HG03342 (cell line): ENCODE data around the gene NCF2.
A peak's percentile ranks its signal among the peaks of the same experiment; 100 is the strongest.
"Not testable (repeated sequence)": the region's sequence is repeated elsewhere in the genome, so short reads cannot be mapped to it uniquely, and the experiment has no call there.

Source experiments
- ATAC-seq: cut with Tn5 transposase; IDR thresholded peaks from one replicate; pipeline ENCODE4 v1.9.1; 2021; ENCODE audit warnings: mild to moderate bottlenecking, moderate library complexity; ENCODE audit not compliant: unreplicated experiment

Gene NCF2

DNA sequence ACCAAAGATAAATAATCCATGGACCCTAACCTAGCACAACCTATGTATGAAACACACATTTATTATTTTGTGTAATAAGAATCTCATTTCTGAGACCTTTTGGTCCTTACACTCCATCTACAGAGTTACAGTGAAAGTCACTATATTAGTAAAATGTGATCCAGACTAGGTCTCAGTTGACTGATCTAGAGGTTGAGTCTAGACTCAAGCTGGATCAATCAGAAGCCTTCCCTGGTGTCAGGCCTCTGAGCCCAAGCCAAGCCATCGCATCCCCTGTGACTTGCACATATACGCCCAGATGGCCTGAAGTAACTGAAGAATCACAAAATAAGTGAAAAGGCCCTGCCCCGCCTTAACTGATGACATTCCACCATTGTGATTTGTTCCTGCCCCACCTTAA lies 22.7 kb upstream of the NCF2 start:
- not testable (repeated sequence) for ATAC-seq

- no peak for ATAC-seq
These were observed 22.1 kb upstream of the NCF2 start for GRCh38 chr1:183612407-183612806.

DNA sequence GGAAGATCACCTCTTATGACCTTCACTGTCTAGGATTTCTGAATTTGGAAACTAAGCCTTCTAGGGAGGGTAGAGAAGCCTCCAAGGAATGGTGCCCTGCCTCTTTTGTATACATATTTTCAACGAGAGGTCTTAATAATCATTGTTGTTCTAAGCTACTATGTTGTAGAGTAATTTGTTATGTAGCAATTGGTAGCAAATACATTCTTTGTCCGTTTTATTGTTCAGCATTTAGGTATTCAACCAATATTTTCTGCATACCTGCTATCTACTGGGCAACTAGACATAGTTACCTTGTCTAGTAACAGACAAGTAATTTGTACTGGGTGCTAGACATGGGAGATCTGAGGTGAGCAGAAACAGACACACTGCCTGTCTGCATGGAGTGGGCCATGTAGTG lies 20.8 kb upstream of the NCF2 start:
- no peak for ATAC-seq

- no peak for ATAC-seq
These were observed 19.6 kb upstream of the NCF2 start for GRCh38 chr1:183609759-183610452.

GRCh38 chr1:183609313-183609712 lies 19.1 kb upstream of the NCF2 start:
- ATAC-seq, result peak; percentile 52

DNA sequence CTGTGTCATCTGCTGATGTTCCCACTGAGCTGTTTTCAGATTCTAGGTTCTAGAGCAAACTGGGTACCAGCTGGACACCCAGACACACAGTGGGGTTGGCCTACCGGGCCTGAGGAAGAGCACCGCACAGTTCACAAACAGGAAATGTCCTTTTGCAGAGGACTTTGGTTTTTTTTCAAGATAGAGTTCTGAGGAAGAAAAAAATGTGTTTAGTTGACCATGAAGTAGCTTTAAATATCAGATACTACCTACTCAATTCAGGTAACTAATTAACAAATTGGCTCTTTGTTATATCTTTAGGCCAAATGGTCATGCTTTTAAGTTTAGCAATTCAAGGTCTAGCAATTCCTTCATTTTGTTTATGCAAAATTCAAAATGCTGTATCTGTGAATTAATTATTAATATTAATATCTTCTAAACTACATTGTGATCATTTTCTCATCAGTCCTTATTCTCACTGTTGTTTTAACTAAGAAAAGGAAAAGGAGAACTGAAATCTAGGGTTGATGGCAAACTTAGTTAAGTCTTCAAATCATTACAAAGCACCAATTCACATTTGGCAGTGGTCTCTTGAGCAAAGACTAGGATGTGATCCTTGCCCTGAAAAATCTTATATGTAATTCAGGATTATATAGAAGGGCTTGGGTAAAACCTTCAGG lies 17.2 kb upstream of the NCF2 start:
- peak; percentile 39 for ATAC-seq

DNA sequence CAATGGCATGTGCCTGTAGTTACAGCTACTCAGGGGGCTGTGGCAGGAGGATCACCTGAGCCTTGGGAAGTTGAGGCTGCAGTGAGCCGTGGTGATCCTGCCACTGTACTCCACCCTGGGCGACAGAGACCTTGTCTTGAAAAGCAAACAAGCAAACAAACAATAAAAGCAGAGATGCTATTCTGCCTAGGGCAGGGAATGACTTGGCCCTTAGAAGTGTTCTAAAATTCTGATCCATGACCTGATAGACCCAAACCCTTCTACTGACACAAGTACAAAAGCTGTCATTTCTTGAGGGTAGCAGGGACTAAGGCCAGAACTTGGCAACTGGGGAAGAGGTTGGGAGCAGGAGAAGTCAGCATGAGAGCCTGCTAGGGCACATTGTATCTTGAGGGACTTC lies 15.6 kb upstream of the NCF2 start:
- ATAC-seq, result no peak

DNA sequence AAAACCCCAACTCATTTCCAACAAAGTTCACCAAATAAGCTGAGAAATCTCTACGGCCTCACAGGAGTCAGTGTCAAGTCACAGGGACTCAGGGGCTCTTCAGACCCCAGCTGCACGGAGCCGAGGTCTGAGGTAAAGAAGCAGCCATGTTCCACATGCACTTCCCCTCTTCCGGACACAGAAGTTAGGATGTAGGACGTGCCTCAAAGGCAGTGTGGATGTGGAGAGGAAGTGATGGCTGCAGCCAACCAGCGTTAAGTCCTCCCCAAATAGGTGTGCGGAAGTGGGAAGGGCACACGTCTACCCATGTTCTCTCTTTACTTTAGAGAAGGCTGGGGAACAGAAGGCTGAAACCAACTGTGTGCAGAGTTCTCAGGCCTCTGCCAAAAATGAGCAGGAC lies 14.6 kb upstream of the NCF2 start:
- ATAC-seq, result no peak

- ATAC-seq, result peak; percentile 37
These were observed 14.0 kb upstream of the NCF2 start for GRCh38 chr1:183604038-183604808.

DNA sequence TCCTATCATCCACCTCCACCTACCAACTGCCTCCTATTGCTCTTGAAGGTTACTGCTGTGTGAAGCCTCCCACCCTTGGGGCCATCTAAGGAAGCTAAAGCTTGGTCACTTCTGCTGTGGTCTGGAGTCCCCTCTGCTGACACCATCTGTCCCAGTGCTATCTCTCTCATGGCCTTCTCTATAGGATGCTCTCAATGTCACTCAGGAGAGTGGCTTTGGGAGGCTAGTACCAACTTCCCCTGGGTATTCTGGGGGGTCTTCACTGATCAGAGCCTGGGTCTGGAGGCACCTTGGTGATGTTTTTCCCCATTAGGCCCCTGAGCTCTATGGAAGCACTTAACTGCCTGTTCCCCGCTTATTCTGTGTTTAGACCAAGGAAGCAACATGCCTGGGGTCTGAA lies 12.3 kb upstream of the NCF2 start:
- no peak for ATAC-seq

DNA sequence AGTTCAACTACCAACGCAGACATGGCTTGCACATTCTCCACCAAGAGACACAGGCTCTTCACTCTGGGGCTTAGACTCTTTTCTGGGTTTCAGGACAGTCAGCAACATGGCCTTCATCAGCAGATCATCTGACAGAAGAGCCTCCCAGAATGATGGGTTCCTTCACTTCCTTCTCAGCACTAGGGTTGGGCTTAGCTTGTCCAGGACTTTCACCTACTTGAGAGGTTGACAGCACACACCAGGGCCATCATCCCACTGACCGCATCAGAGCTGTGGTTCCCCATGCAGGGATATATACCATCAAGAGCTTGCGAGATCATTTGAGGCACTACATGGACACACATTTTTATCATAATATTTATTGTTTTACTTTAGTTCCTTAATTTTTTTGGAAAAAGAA lies 10.4 kb upstream of the NCF2 start:
- no peak for ATAC-seq

DNA sequence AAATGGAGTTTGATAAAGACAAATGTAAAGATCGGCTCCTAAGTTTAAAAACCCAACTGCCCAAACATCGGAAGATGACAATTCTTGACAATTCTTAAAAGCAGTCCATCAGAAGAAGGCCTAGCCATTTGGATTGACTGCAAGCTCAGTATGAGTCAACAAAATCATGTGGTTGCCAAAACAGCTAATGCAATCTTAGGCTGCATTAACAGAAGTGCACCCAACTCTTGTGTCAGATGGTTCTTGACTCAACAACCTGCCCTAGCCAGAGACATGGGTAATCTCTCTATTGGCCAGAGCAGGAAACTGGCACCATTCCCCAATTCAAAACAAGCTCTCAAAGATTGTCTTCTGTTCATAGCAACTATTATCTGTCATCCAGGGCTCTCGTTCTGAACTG lies 9.9 kb upstream of the NCF2 start:
- no peak for ATAC-seq

DNA sequence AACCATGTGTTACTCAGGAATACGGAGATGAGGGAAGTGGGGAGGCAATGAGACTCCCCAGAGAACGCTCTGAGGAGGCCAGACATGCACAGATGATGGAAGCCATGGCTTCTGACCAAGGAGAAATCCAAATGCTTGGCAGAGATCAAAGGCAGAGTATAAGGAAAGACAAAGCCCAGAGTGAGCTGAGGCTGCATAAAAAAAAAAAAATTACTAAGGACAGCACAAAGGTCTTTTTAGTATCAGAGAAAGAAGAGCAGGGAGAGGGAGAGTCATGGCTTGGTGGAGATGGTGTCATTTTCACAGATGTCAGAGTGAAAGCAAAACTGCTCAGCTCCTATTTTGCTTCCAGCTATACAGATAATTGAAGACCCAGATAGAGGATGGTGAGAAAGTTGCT lies 8.1 kb upstream of the NCF2 start:
- ATAC-seq, result peak; percentile 80

- no peak for ATAC-seq
These were observed 7.5 kb upstream of the NCF2 start for GRCh38 chr1:183597656-183598347.

DNA sequence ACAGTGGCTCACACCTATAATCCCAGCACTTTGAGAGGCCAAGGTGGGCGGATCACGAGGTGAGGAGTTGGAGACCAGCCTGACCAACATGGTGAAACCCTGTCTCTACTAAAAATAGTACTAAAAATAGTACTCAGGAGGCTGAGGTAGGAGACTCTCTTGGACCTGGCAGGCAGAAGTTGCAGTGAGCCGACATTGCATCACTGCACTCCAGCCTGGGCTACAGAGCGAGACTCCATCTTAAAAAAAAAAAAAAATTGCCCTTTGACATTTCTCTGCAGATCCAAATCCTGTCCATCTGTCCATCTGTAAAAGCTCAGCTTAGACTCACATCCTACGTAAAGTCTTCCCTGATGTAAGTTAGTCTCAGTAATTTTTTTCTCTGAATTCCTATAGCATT lies 6.2 kb upstream of the NCF2 start:
- ATAC-seq, result no peak

DNA sequence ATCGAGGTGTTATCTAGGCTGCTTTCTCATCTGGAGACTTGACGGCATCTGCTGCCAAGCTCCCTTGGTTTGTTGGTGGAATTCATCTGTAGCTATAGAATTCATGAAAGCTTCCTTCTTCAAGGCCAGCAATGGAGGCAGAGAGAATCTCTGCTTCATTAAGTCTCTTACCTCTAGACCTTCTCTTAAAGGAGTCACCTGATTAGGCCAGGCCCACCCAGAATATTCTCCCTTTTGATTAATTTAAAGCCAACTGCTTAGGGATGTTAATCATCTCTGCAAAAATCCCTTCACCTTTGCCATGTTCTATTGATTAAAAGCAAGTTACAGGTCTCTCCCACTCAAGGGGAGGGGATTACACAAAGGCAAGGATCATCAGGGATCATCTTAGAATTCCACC lies 5.3 kb upstream of the NCF2 start:
- no peak for ATAC-seq

DNA sequence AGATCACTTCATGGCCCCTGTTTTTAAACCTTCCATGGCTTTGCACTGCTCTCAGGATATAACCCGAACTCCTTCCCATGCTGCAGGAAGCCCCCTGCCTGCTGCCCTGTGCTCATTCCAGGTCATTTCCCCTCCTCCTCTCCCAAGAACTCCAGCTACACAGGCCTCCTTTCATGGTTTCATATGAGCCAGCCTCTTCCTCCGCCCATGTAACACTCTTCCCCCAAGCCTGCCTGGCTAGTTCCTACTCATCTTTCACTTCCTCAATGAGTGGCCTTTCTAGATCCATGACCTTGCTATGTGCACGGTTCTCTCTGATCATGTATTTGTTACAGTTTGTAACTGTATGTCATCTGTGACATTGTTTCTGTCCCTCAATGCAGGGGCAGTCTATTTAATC lies 3.1 kb upstream of the NCF2 start:
- ATAC-seq, result peak; percentile 51

GRCh38 chr1:183592733-183593132 lies 2.5 kb upstream of the NCF2 start:
- no peak for ATAC-seq

GRCh38 chr1:183589874-183590243 lies 400 bp downstream of the NCF2 start:
- no peak for ATAC-seq

- no peak for ATAC-seq
These were observed 875 bp downstream of the NCF2 start for GRCh38 chr1:183589384-183589783.

- no peak for ATAC-seq
These were observed 1.4 kb downstream of the NCF2 start for GRCh38 chr1:183588827-183589226.

GRCh38 chr1:183586926-183587325 lies 3.3 kb downstream of the NCF2 start:
- ATAC-seq, result no peak
